ENCODE results near the gene IL4R.

The IL4R gene

DNA sequence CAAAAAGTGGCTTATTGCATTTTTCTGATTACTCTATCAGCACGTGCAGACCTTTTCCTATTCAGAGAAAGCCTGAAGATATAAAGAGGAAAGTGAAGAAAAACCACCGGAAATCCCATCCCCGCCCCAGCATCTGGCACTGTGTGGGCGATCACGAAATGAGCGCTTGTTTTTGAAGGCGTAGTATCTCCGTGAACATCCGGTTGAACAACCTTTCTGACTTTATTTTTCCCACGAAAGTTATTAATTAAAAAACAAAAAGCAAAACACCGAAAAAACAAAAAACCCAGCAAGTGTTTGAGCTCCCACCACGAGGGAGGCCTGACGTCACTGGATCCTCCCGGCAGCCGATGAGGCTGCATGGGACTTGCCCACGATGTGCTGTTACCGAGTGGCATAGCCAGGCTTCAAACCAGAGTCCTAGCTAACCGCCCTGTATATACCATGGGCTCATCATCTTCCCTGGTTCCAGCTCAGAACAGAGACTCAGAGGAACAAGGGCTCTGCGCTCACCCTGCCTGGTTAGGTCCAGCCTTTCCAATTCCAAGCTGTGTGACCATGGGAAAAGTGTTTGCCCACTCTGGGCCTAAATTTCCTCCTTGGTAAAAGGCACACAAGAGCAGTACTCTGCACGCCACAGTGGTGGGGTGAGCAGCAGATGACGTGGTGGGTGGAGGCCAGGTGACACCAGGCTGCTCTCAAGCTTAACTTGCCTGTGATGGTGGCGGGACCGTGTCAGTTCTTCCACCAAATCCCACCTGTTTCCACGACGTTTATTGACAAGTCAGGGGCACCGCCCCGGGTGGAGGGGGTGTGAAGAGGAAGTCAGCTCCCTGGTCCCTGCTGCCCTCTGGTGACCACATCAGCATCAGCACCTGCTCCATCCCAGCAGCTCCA, 53.9 kb downstream of the IL4R start:
- TF ChIP-seq POLR2A (IDR thresholded peaks at IDR 0.05; ENCODE audit: extremely low read depth, insufficient read length) (no peak), MYC (IDR thresholded peaks at IDR 0.05; ENCODE audit: low read depth, low read length) (peak; percentile 73; the same call in 1 of the 2 replicates)
- TF ChIP-seq, protein P1, sequence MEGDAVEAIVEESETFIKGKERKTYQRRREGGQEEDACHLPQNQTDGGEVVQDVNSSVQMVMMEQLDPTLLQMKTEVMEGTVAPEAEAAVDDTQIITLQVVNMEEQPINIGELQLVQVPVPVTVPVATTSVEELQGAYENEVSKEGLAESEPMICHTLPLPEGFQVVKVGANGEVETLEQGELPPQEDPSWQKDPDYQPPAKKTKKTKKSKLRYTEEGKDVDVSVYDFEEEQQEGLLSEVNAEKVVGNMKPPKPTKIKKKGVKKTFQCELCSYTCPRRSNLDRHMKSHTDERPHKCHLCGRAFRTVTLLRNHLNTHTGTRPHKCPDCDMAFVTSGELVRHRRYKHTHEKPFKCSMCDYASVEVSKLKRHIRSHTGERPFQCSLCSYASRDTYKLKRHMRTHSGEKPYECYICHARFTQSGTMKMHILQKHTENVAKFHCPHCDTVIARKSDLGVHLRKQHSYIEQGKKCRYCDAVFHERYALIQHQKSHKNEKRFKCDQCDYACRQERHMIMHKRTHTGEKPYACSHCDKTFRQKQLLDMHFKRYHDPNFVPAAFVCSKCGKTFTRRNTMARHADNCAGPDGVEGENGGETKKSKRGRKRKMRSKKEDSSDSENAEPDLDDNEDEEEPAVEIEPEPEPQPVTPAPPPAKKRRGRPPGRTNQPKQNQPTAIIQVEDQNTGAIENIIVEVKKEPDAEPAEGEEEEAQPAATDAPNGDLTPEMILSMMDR (IDR thresholded peaks at IDR 0.05; ENCODE audit: low read depth, low read length) = peak; percentile 71
- TF ChIP-seq, protein P2, sequence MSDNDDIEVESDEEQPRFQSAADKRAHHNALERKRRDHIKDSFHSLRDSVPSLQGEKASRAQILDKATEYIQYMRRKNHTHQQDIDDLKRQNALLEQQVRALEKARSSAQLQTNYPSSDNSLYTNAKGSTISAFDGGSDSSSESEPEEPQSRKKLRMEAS (IDR thresholded peaks at IDR 0.05; ENCODE audit: low read depth, low read length) = peak; percentile 71
- peak overlapping the region; percentile 37 for H3K4me3 ChIP-seq (ENCODE audit: low read depth, low read length)

DNA sequence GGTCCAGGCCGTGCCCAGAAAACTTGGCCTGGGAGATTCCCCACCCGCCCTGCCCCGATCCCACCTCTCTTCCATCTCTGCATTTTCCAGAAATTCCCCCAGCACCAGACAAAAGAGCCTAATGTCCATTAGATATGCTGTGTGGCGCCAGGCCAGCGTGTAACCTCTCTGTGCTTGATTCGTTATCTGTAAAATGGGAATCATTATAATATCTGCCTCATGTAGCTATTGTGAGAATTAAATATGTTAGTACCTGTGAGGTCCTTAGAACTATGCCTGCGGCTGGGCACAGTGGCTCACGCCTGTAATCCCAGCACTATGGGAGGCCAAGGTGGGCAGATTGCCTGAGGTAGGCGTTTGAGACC, 54.6 kb downstream of the IL4R start:
- TF ChIP-seq MYC (IDR thresholded peaks at IDR 0.05; ENCODE audit: low read depth, low read length) = no peak
- TF ChIP-seq, protein P2 (IDR thresholded peaks at IDR 0.05; ENCODE audit: low read depth, low read length) = no peak
- TF ChIP-seq, protein P1 (IDR thresholded peaks at IDR 0.05; ENCODE audit: low read depth, low read length) = no peak
- TF ChIP-seq POLR2A (IDR thresholded peaks at IDR 0.05; ENCODE audit: extremely low read depth, insufficient read length) = no peak
- H3K4me3 ChIP-seq (ENCODE audit: low read depth, low read length) = no peak overlapping the region
- no peak for DNase-seq (ENCODE audit: low read depth)

More for the DNA sequence above, 53.9 kb downstream of the IL4R start:
- DNase-seq (ENCODE audit: low read depth) = peak; percentile 83

DNA sequence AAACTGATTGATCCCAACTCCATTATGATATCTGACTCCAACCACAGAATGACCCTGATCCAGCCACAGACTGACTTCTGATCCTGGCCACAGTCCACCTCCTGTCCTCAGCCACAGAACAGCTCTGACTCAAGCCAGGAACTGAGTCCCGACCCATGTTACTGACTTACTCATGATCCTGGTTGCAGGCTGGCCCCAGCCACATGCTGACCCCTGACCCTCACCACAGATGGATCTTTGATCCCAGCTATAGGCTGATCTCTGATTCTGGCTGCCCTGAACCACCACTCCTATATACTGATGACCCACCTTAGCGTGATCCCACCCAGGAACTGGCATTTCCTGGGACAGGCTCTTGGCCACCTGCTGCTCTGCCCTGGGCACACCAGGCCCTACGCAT, 56.0 kb downstream of the IL4R start:
- H3K4me3 ChIP-seq (ENCODE audit: low read depth, low read length) = no peak overlapping the region
- no peak for DNase-seq (ENCODE audit: low read depth)
- TF ChIP-seq MYC (IDR thresholded peaks at IDR 0.05; ENCODE audit: low read depth, low read length) (no peak), POLR2A (IDR thresholded peaks at IDR 0.05; ENCODE audit: extremely low read depth, insufficient read length) (no peak)
- TF ChIP-seq, protein P2 (IDR thresholded peaks at IDR 0.05; ENCODE audit: low read depth, low read length) = no peak
- TF ChIP-seq, protein P1 (IDR thresholded peaks at IDR 0.05; ENCODE audit: low read depth, low read length) = no peak

DNA sequence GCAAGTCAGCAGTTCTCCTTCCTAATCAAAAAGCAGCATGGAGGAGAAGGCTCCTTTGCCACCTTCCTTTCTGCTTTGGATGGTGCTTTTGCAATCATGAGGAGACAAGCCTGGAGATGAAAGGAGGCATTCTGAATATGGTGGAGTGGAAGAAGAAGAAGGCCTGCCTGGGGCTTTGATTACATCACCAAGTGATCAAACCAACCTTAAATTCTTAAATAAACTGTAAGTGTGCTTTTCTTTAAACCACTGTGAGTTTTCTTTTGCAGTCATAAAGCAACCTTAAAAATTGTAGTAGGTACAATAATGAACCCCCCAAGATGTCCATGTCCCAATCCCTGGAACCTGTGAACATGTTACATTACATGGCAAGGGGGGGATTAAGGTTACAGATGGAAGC, 56.5 kb downstream of the IL4R start:
- H3K4me3 ChIP-seq (ENCODE audit: low read depth, low read length) = no peak overlapping the region
- DNase-seq (ENCODE audit: low read depth) = no peak
- TF ChIP-seq POLR2A (IDR thresholded peaks at IDR 0.05; ENCODE audit: extremely low read depth, insufficient read length) (no peak), MYC (IDR thresholded peaks at IDR 0.05; ENCODE audit: low read depth, low read length) (no peak)
- TF ChIP-seq, protein P2 (IDR thresholded peaks at IDR 0.05; ENCODE audit: low read depth, low read length) = no peak
- TF ChIP-seq, protein P1 (IDR thresholded peaks at IDR 0.05; ENCODE audit: low read depth, low read length) = no peak

DNA sequence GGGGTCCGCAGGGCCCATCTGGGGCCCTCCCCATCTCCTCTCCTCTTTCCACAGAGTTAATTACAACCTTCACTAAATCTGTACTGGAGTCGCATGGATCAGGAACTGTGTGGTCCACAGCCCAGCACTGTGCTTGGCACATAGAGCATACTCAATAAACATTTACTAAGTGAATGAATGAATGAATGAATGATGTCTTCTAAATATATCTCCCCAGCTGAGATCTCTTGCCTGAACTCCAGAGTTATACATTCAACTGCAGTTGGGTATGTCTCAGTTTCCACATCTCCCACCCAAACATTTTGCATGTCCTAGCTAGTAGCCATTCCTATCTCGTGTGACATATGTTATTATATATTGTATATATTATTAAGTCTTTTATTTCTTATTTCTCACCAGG, 59.5 kb downstream of the IL4R start:
- TF ChIP-seq, protein P1 (IDR thresholded peaks at IDR 0.05; ENCODE audit: low read depth, low read length) = no peak
- TF ChIP-seq, protein P2 (IDR thresholded peaks at IDR 0.05; ENCODE audit: low read depth, low read length) = no peak
- no peak for DNase-seq (ENCODE audit: low read depth)
- no peak overlapping the region for H3K4me3 ChIP-seq (ENCODE audit: low read depth, low read length)
